Neural cell (in vitro differentiated cells): ENCODE results near the gene HIVEP3. TPM values are rescaled to one million over a fixed set of nuclear protein-coding genes. Genes with fewer than 3 reads are reported as not detected.

Source experiments
- H2AFZ ChIP-seq: fragments of 200-600, 300-800 bp; sonication (generic), shearing (Covaris generic); 2 replicates; pipeline ENCODE4 v1.6.0; 2014; ENCODE audit warnings: low read depth, mild to moderate bottlenecking, antibody characterized with exemption, low read length, moderate library complexity
- H3F3A ChIP-seq: fragments of 200-600 bp; shearing (Covaris generic); 2 replicates; pipeline ENCODE4 v1.6.1; 2016; ENCODE audit warnings: mild to moderate bottlenecking, moderate library complexity, mixed read lengths, antibody characterized with exemption, low read length; ENCODE audit not compliant: insufficient read depth, poor library complexity, severe bottlenecking
- H3K27ac ChIP-seq: fragments of 200-600, 300-800 bp; sonication (generic), shearing (Covaris generic); 2 replicates; pipeline ENCODE4 v1.5.1; 2014; ENCODE audit warnings: mild to moderate bottlenecking, low read length, moderate library complexity
- H3K27me3 ChIP-seq: fragments of 300-800, 200-600 bp; sonication (generic), shearing (Covaris generic); 2 replicates; pipeline ENCODE4 v1.6.0; 2014; ENCODE audit warnings: mild to moderate bottlenecking, low read depth, low read length, moderate library complexity; ENCODE audit not compliant: insufficient read depth
- H3K36me3 ChIP-seq: fragments of 300-800, 200-600 bp; sonication (generic), shearing (Covaris generic); 2 replicates; pipeline ENCODE4 v1.5.1; 2014; ENCODE audit warnings: mild to moderate bottlenecking, antibody characterized with exemption, low read length, moderate library complexity; ENCODE audit not compliant: insufficient read depth
- H3K4me2 ChIP-seq: fragments of 300-800, 200-600 bp; sonication (generic), shearing (Covaris generic); 2 replicates; pipeline ENCODE4 v1.6.0; 2014; ENCODE audit warnings: mild to moderate bottlenecking, low read length
- H3K4me3 ChIP-seq: fragments of 300-800, 200-600 bp; sonication (generic), shearing (Covaris generic); 2 replicates; pipeline ENCODE4 v1.5.1; 2014; ENCODE audit warnings: mild to moderate bottlenecking, low read length, moderate library complexity
- H3K79me2 ChIP-seq: fragments of 200-600 bp; shearing (Covaris generic); replicated peaks from 2 replicates; pipeline ENCODE4 v1.6.0; 2014; ENCODE audit warnings: mild to moderate bottlenecking, low read length, moderate library complexity; ENCODE audit not compliant: insufficient read depth
- H3K9ac ChIP-seq: fragments of 300-800, 200-600 bp; sonication (generic), shearing (Covaris generic); 2 replicates; pipeline ENCODE4 v1.6.1; 2016; ENCODE audit warnings: mild to moderate bottlenecking, low read length, mixed read lengths
- H3K9me2 ChIP-seq: fragments of 200-600 bp; shearing (Covaris generic); 2 replicates; pipeline ENCODE4 v1.6.1; 2016; ENCODE audit warnings: mild to moderate bottlenecking, low read length, mixed read lengths; ENCODE audit not compliant: insufficient read depth
- H3K9me3 ChIP-seq: fragments of 200-600, 300-800 bp; sonication (generic), shearing (Covaris generic); 2 replicates; pipeline ENCODE4 v1.6.1; 2016; ENCODE audit warnings: mild to moderate bottlenecking, mixed run types, low read length, moderate library complexity, mixed read lengths
- H4K20me1 ChIP-seq: fragments of 200-600 bp; shearing (Covaris generic); 2 replicates; pipeline ENCODE4 v1.6.1; 2016; ENCODE audit warnings: mild to moderate bottlenecking, mixed run types; ENCODE audit not compliant: insufficient read depth
- CTCF ChIP-seq: fragments of 450-650 bp; IDR thresholded peaks from 2 replicates; pipeline ENCODE4 v1.5.1; 2014; ENCODE audit warnings: antibody characterized with exemption, mild to moderate bottlenecking, moderate library complexity; ENCODE audit not compliant: poor library complexity, severe bottlenecking
- EP300 ChIP-seq: fragments of 450-650 bp; conservative IDR thresholded peaks from 2 replicates; pipeline ENCODE4 v1.6.1; 2014; ENCODE audit warnings: antibody characterized with exemption, mild to moderate bottlenecking, moderate library complexity; ENCODE audit not compliant: poor library complexity, severe bottlenecking
- EZH2 ChIP-seq: fragments of 200-600, 300-800 bp; shearing (Covaris generic), sonication (generic); IDR thresholded peaks from 2 replicates; pipeline ENCODE4 v1.6.1; 2014; ENCODE audit warnings: antibody characterized with exemption, low read length, borderline replicate concordance, mild to moderate bottlenecking; ENCODE audit not compliant: insufficient read depth, poor library complexity, severe bottlenecking
- MXI1 ChIP-seq: fragments of 450-650 bp; conservative IDR thresholded peaks from 2 replicates; pipeline ENCODE4 v1.6.1; 2014; ENCODE audit warnings: antibody characterized with exemption, mild to moderate bottlenecking; ENCODE audit not compliant: poor library complexity, severe bottlenecking
- POLR2AphosphoS5 ChIP-seq: IDR thresholded peaks from 2 replicates; pipeline ENCODE4 v1.6.1; 2012
- RAD21 ChIP-seq: fragments of 450-650 bp; conservative IDR thresholded peaks from 2 replicates; pipeline ENCODE4 v1.6.1; 2014; ENCODE audit warnings: antibody characterized with exemption, mild to moderate bottlenecking, moderate library complexity
- REST ChIP-seq: IDR thresholded peaks from 2 replicates; pipeline ENCODE4 v1.6.1; 2012; ENCODE audit warnings: borderline replicate concordance
- SMC3 ChIP-seq: fragments of 450-650 bp; conservative IDR thresholded peaks from 2 replicates; pipeline ENCODE4 v1.6.1; 2014; ENCODE audit warnings: antibody characterized with exemption, mild to moderate bottlenecking, moderate library complexity; ENCODE audit not compliant: poor library complexity
- TAF1 ChIP-seq: IDR thresholded peaks from 2 replicates; pipeline ENCODE4 v1.6.1; 2012; ENCODE audit warnings: low read depth
- polyA plus RNA-seq: library from polyadenylated mRNA; depleted of rRNA; stranded (reverse); fragments of >200 nt; gene quantifications from 2 replicates; pipeline ENCODE4 v1.2.3, GENCODE V29; 2014

Gene HIVEP3
- polyA plus RNA-seq, 1 donor from 2014 or later, result 2.6 TPM

- TF ChIP-seq EZH2 (no peak), CTCF (no peak), REST (no peak), RAD21 (no peak), SMC3 (no peak), EP300 (no peak), POLR2AphosphoS5 (no peak), MXI1 (no peak), TAF1 (no peak)
- no peaks in the 10 kb centered on the region for H3K9me3 ChIP-seq
- H3F3A ChIP-seq, result no peaks in the 10 kb centered on the region
- no peak overlapping the region for H3K9ac ChIP-seq
- no peaks in the 10 kb centered on the region for H3K27me3 ChIP-seq
- no peak overlapping the region for H3K4me2 ChIP-seq
- H3K27ac ChIP-seq, result no peak overlapping the region
- H3K79me2 ChIP-seq, result no peaks in the 10 kb centered on the region
- no peaks in the 10 kb centered on the region for H4K20me1 ChIP-seq
- no peak overlapping the region for H2AFZ ChIP-seq
- no peaks in the 10 kb centered on the region for H3K36me3 ChIP-seq
- H3K9me2 ChIP-seq, result no peaks in the 10 kb centered on the region
- H3K4me3 ChIP-seq, result no peak overlapping the region
Measured at GRCh38 chr1:41515131-41515678, 403.5 kb downstream of the HIVEP3 start.

GRCh38 chr1:41514381-41514780 lies 404.3 kb downstream of the HIVEP3 start:
- TF ChIP-seq POLR2AphosphoS5 (no peak), REST (no peak), EZH2 (no peak), EP300 (no peak), CTCF (no peak), MXI1 (no peak), RAD21 (no peak), SMC3 (no peak), TAF1 (no peak)
- Histone ChIP-seq H4K20me1 (no peaks in the 10 kb centered on the region), H3K9me3 (no peaks in the 10 kb centered on the region), H3K27ac (no peak overlapping the region), H3K9me2 (no peaks in the 10 kb centered on the region), H3K27me3 (no peaks in the 10 kb centered on the region), H3K4me2 (no peak overlapping the region), H3K79me2 (no peaks in the 10 kb centered on the region), H3K9ac (no peak overlapping the region), H3K4me3 (no peak overlapping the region), H3F3A (no peaks in the 10 kb centered on the region), H2AFZ (no peak overlapping the region), H3K36me3 (no peaks in the 10 kb centered on the region)
